RWPE2 (cell line): ENCODE measurements around the gene IL36A.

Experiments used
- ATAC-seq: fragments of 200-7000 bp; cut with Tn5 transposase; 3 replicates; pipeline ENCODE4 v1.9.1; 2021; ENCODE audit warnings: low read depth
- DNase-seq: peaks from one replicate; pipeline ENCODE4 v3.0.0-alpha.2; 2020; ENCODE audit warnings: low spot score
- H3K27ac ChIP-seq: fragments of 450-650 bp; 2 replicates; pipeline ENCODE4 v1.5.1; 2017; ENCODE audit warnings: mild to moderate bottlenecking; ENCODE audit not compliant: poor library complexity, severe bottlenecking
- H3K27me3 ChIP-seq: fragments of 250-450 bp; sonication (Bioruptor Pico); 2 replicates; pipeline ENCODE4 v1.5.1; 2021; ENCODE audit warnings: mild to moderate bottlenecking, moderate library complexity; ENCODE audit not compliant: insufficient read depth, poor library complexity, severe bottlenecking
- H3K36me3 ChIP-seq: fragments of 250-450 bp; sonication (Bioruptor Pico); 2 replicates; pipeline ENCODE4 v1.5.1; 2020; ENCODE audit warnings: low read depth, mild to moderate bottlenecking, moderate library complexity
- H3K4me1 ChIP-seq: fragments of 250-450 bp; sonication (Bioruptor Pico); 2 replicates; pipeline ENCODE4 v1.5.1; 2021; ENCODE audit warnings: mild to moderate bottlenecking, moderate library complexity; ENCODE audit not compliant: insufficient read depth, poor library complexity, severe bottlenecking
- H3K4me3 ChIP-seq: fragments of 250-450 bp; sonication (Bioruptor Pico); 2 replicates; pipeline ENCODE4 v1.5.1; 2021; ENCODE audit warnings: mild to moderate bottlenecking, moderate library complexity; ENCODE audit not compliant: severe bottlenecking
- H3K9me3 ChIP-seq: fragments of 250-450 bp; sonication (Bioruptor Pico); 2 replicates; pipeline ENCODE4 v1.5.1; 2021; ENCODE audit warnings: mild to moderate bottlenecking, moderate library complexity; ENCODE audit not compliant: severe bottlenecking
- CTCF ChIP-seq: fragments of 450-650 bp; IDR thresholded peaks from one replicate; pipeline ENCODE4 v1.5.1; 2017; ENCODE audit warnings: mild to moderate bottlenecking, moderate library complexity; ENCODE audit not compliant: poor library complexity, severe bottlenecking

Gene IL36A

GRCh38 chr2:113025737-113026136 lies 20.5 kb downstream of the IL36A start:
- TF ChIP-seq CTCF, result no peak
- ATAC-seq (no peak), DNase-seq (no peak)
- Histone ChIP-seq H3K27me3 (peaks cover 17% of the 10 kb centered on the region), H3K36me3 (no peaks in the 10 kb centered on the region), H3K4me3 (no peak overlapping the region), H3K9me3 (no peaks in the 10 kb centered on the region), H3K4me1 (no peaks in the 10 kb centered on the region), H3K27ac (no peak overlapping the region)

GRCh38 chr2:113027691-113028090 lies 22.4 kb downstream of the IL36A start:
- H3K27me3 ChIP-seq, result peaks cover 17% of the 10 kb centered on the region

GRCh38 chr2:113028112-113028511 lies 22.9 kb downstream of the IL36A start:
- H3K36me3 ChIP-seq, result no peaks in the 10 kb centered on the region
- DNase-seq (no peak), ATAC-seq (no peak)
- no peak overlapping the region for H3K27ac ChIP-seq
- H3K4me3 ChIP-seq, result no peak overlapping the region
- no peaks in the 10 kb centered on the region for H3K4me1 ChIP-seq
- no peaks in the 10 kb centered on the region for H3K9me3 ChIP-seq
- no peak for TF ChIP-seq CTCF
- H3K27me3 ChIP-seq, result peaks cover 17% of the 10 kb centered on the region

More at GRCh38 chr2:113027691-113028090, 22.4 kb downstream of the IL36A start:
- no peak for TF ChIP-seq CTCF
- Histone ChIP-seq H3K27ac (no peak overlapping the region), H3K4me3 (no peak overlapping the region), H3K36me3 (no peaks in the 10 kb centered on the region), H3K9me3 (no peaks in the 10 kb centered on the region), H3K4me1 (no peaks in the 10 kb centered on the region)
- no peak for DNase-seq
- no peak for ATAC-seq

DNA sequence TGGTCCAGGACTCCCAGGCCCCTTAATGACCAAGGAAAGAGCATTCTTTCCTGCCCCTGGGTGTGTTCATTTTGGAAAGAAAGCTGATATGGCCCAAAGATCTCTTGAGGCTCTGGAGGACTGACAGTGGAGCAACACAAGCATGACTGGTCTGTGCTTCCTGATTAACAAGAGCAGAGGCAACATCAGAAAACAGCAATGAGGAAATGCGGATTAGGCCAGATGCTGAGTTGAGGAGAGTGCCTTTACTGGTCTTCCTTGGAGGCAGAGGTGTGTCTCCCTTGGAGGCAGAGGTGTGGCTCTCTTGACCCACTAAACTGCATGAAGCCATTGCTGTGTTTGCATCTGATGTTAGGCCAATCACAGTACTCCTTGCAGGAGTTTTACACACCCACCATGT lies 27.5 kb downstream of the IL36A start:
- DNase-seq, result no peak
- no peak for ATAC-seq
- Histone ChIP-seq H3K36me3 (no peaks in the 10 kb centered on the region), H3K27me3 (peaks cover 12% of the 10 kb centered on the region), H3K27ac (no peak overlapping the region), H3K4me3 (no peak overlapping the region), H3K9me3 (no peaks in the 10 kb centered on the region), H3K4me1 (no peaks in the 10 kb centered on the region)
- TF ChIP-seq CTCF, result no peak

- no peak overlapping the region for H3K27ac ChIP-seq
- H3K27me3 ChIP-seq, result no peaks in the 10 kb centered on the region
- no peaks in the 10 kb centered on the region for H3K9me3 ChIP-seq
- H3K4me1 ChIP-seq, result no peaks in the 10 kb centered on the region
- ATAC-seq (no peak), DNase-seq (no peak)
- H3K4me3 ChIP-seq, result no peak overlapping the region
- no peak for TF ChIP-seq CTCF
- no peaks in the 10 kb centered on the region for H3K36me3 ChIP-seq
Observed at GRCh38 chr2:113034016-113034415, 28.8 kb downstream of the IL36A start.
